ENCODE measurements around the gene SEC14L5. TPM values are rescaled to one million over a fixed set of nuclear protein-coding genes. Genes with fewer than 3 reads are reported as not detected.

SEC14L5 gene
- total RNA-seq, 1 experiment from 2014 or later = not detected

- Histone ChIP-seq H3K4me1 (ENCODE audit: insufficient read depth, low read length) (no peaks in the 10 kb centered on the region), H3F3A (ENCODE audit: low read length, unreplicated experiment) (no peaks in the 10 kb centered on the region), H3K9me2 (replicated peaks; ENCODE audit: low read length) (no peaks in the 10 kb centered on the region), H3K27ac (ENCODE audit: low read length) (no peak overlapping the region), H3K9me3 (ENCODE audit: low read length) (no peaks in the 10 kb centered on the region), H3K4me2 (ENCODE audit: low read length) (no peak overlapping the region), H3K79me2 (ENCODE audit: low read length) (no peaks in the 10 kb centered on the region), H3K27me3 (ENCODE audit: low read length) (no peaks in the 10 kb centered on the region), H2AFZ (ENCODE audit: low read length) (no peak overlapping the region), H3K4me3 (ENCODE audit: low read length) (no peak overlapping the region), H4K20me1 (ENCODE audit: low read length) (no peaks in the 10 kb centered on the region), H3K36me3 (ENCODE audit: low read depth, low read length) (no peaks in the 10 kb centered on the region), H3K9ac (ENCODE audit: low read length) (no peak overlapping the region)
- no TSS peak for BruUV-seq (replicated peaks)
- ChIA-PET CTCF (no interaction called here), POLR2A (ENCODE audit: unreplicated experiment) (no interaction called here)
- intact Hi-C loops (cut with micrococcal nuclease) = no loop called here
- DNase-seq (no peak), ATAC-seq (no peak)
- TF ChIP-seq EZH2phosphoT487 (IDR thresholded peaks at IDR 0.05; ENCODE audit: borderline replicate concordance, low read length) (no peak), CTCF (conservative IDR thresholded peaks at IDR 0.05; ENCODE audit: low read depth, low read length) (no peak), EZH2 (IDR thresholded peaks at IDR 0.05; ENCODE audit: low read length, unreplicated experiment) (no peak)
These were observed 24.1 kb downstream of the SEC14L5 start for GRCh38 chr16:4982056-4982867.

GRCh38 chr16:4984174-4984990 lies 26.3 kb downstream of the SEC14L5 start:
- no peak overlapping the region for H2AFZ ChIP-seq (ENCODE audit: low read length)
- H3K4me2 ChIP-seq (ENCODE audit: low read length) = no peak overlapping the region
- ChIA-PET POLR2A (ENCODE audit: unreplicated experiment) (no interaction called here), CTCF (interaction anchor here (0.6 kb wide), 1 partner anchor 84 kb away, joined by 3 read pairs; no protein-coding TSS in a partner anchor)
- no peaks in the 10 kb centered on the region for H3K36me3 ChIP-seq (ENCODE audit: low read depth, low read length)
- intact Hi-C loops (cut with micrococcal nuclease) = no loop called here
- H3K27me3 ChIP-seq (ENCODE audit: low read length) = no peaks in the 10 kb centered on the region
- H3K9me2 ChIP-seq (replicated peaks; ENCODE audit: low read length) = no peaks in the 10 kb centered on the region
- no peak for ATAC-seq
- no peaks in the 10 kb centered on the region for H3K4me1 ChIP-seq (ENCODE audit: insufficient read depth, low read length)
- TF ChIP-seq CTCF (conservative IDR thresholded peaks at IDR 0.05; ENCODE audit: low read depth, low read length) (no peak), EZH2phosphoT487 (IDR thresholded peaks at IDR 0.05; ENCODE audit: borderline replicate concordance, low read length) (no peak)
- no peak for DNase-seq
- BruUV-seq (replicated peaks) = no TSS peak
- H3K27ac ChIP-seq (ENCODE audit: low read length) = no peak overlapping the region
- H4K20me1 ChIP-seq (ENCODE audit: low read length) = no peaks in the 10 kb centered on the region
- H3K9me3 ChIP-seq (ENCODE audit: low read length) = no peaks in the 10 kb centered on the region
- no peaks in the 10 kb centered on the region for H3K79me2 ChIP-seq (ENCODE audit: low read length)
- H3F3A ChIP-seq (ENCODE audit: low read length, unreplicated experiment) = no peaks in the 10 kb centered on the region
- H3K9ac ChIP-seq (ENCODE audit: low read length) = no peak overlapping the region
- H3K4me3 ChIP-seq (ENCODE audit: low read length) = no peak overlapping the region

- no peak for ATAC-seq
- Histone ChIP-seq H2AFZ (ENCODE audit: low read length) (no peak overlapping the region), H3K9ac (ENCODE audit: low read length) (no peak overlapping the region), H4K20me1 (ENCODE audit: low read length) (no peaks in the 10 kb centered on the region), H3K79me2 (ENCODE audit: low read length) (no peaks in the 10 kb centered on the region), H3K9me3 (ENCODE audit: low read length) (no peaks in the 10 kb centered on the region), H3K4me2 (ENCODE audit: low read length) (no peak overlapping the region), H3K36me3 (ENCODE audit: low read depth, low read length) (no peaks in the 10 kb centered on the region), H3K4me1 (ENCODE audit: insufficient read depth, low read length) (no peaks in the 10 kb centered on the region), H3K4me3 (ENCODE audit: low read length) (no peak overlapping the region), H3K27me3 (ENCODE audit: low read length) (no peaks in the 10 kb centered on the region), H3F3A (ENCODE audit: low read length, unreplicated experiment) (no peaks in the 10 kb centered on the region), H3K27ac (ENCODE audit: low read length) (no peak overlapping the region), H3K9me2 (replicated peaks; ENCODE audit: low read length) (no peaks in the 10 kb centered on the region)
- intact Hi-C loops (cut with micrococcal nuclease) = no loop called here
- CTCF ChIA-PET = no interaction called here
- POLR2A ChIA-PET (ENCODE audit: unreplicated experiment) = no interaction called here
- DNase-seq = no peak
- TF ChIP-seq EZH2phosphoT487 (IDR thresholded peaks at IDR 0.05; ENCODE audit: borderline replicate concordance, low read length) (no peak), CTCF (conservative IDR thresholded peaks at IDR 0.05; ENCODE audit: low read depth, low read length) (no peak), EZH2 (IDR thresholded peaks at IDR 0.05; ENCODE audit: low read length, unreplicated experiment) (no peak)
- BruUV-seq (replicated peaks) = no TSS peak
These were observed 29.1 kb downstream of the SEC14L5 start for GRCh38 chr16:4987250-4987579.

Data from PC-3 (cell line).